22Rv1 (cell line): Measurements from ENCODE around the gene GTF2B.

Source experiments
- CTCF ChIP-seq: fragments of 450-650 bp; IDR thresholded peaks from 2 replicates; pipeline ENCODE4 v1.5.1; 2017; ENCODE audit warnings: mild to moderate bottlenecking
- ZFX ChIP-seq: fragments of 450-650 bp; IDR thresholded peaks from 2 replicates; pipeline ENCODE4 v1.6.1; 2017; ENCODE audit warnings: antibody characterized with exemption, borderline replicate concordance

DNA sequence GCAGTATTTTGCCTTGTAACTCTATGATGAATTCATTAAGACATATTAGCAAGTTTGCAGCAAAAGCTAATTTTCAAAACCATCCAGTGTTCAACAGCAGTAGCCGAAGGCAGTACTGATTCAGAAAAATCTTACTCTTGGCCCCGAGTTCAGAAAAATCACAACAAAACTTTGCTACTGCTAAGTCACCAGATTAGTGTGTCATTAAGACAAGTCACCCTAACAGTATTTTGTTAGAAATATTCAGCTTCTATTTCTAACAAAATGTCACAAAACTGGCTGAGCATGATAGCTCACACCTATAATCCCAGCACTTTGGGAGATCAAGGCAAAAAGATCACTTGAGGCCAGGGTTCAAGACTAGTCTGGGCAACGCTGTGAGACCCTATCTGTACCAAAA lies 8.2 kb downstream of the GTF2B start:
- no peak for TF ChIP-seq CTCF
- TF ChIP-seq ZFX, result no peak
